WTC11 (cell line): Measurements from ENCODE around the gene C2orf80.

ENCODE experiments used
- CREM ChIP-seq: sonication (generic); formaldehyde crosslinking; IDR thresholded peaks from 2 replicates; pipeline ENCODE4 v1.8.1; 2022; ENCODE audit warnings: mild to moderate bottlenecking, missing genetic modification reagents, moderate library complexity
- CTCF ChIP-seq: fragments of 200-600 bp; IDR thresholded peaks from 2 replicates; pipeline ENCODE4 v1.8.0; 2022; ENCODE audit warnings: antibody characterized with exemption
- JAZF1 ChIP-seq: fragments of 250-450 bp; sonication (Bioruptor Pico); IDR thresholded peaks from 2 replicates; pipeline ENCODE4 v1.9.0; 2021; ENCODE audit warnings: moderate library complexity, mild to moderate bottlenecking, inconsistent platforms
- KAT7 ChIP-seq: sonication (generic); formaldehyde crosslinking; IDR thresholded peaks from 2 replicates; pipeline ENCODE4 v1.8.1; 2023; ENCODE audit warnings: missing genetic modification reagents, mild to moderate bottlenecking, borderline replicate concordance
- MLX ChIP-seq: sonication (generic); formaldehyde crosslinking; IDR thresholded peaks from 2 replicates; pipeline ENCODE4 v1.8.1; 2023; ENCODE audit warnings: mild to moderate bottlenecking, missing genetic modification reagents, moderate library complexity
- TP53 ChIP-seq: sonication (generic); formaldehyde crosslinking; IDR thresholded peaks from 2 replicates; pipeline ENCODE4 v1.8.1; 2023; ENCODE audit warnings: mild to moderate bottlenecking, missing genetic modification reagents

GRCh38 chr2:208146006-208146405 lies 43.8 kb downstream of the C2orf80 start, which contains the start of gene CRYGB:
- TF ChIP-seq CREM (CRISPR knock-in tag) (no peak), CTCF (no peak), KAT7 (CRISPR knock-in tag) (no peak), TP53 (no peak), JAZF1 (CRISPR knock-in tag) (no peak), MLX (CRISPR knock-in tag) (no peak)
